NCI-H526 treated with DMSO at 0.1 percent for 48 hours (cell line): Measurements from ENCODE around the gene ZNF862.
"Not testable (repeated sequence)": the region's sequence is repeated elsewhere in the genome, so short reads cannot be mapped to it uniquely, and the experiment has no call there.

ENCODE experiments used
- DNase-seq: peaks from one replicate; lab custom pipeline; 2025; lab: John Stamatoyannopoulos, UW

The ZNF862 gene

DNA sequence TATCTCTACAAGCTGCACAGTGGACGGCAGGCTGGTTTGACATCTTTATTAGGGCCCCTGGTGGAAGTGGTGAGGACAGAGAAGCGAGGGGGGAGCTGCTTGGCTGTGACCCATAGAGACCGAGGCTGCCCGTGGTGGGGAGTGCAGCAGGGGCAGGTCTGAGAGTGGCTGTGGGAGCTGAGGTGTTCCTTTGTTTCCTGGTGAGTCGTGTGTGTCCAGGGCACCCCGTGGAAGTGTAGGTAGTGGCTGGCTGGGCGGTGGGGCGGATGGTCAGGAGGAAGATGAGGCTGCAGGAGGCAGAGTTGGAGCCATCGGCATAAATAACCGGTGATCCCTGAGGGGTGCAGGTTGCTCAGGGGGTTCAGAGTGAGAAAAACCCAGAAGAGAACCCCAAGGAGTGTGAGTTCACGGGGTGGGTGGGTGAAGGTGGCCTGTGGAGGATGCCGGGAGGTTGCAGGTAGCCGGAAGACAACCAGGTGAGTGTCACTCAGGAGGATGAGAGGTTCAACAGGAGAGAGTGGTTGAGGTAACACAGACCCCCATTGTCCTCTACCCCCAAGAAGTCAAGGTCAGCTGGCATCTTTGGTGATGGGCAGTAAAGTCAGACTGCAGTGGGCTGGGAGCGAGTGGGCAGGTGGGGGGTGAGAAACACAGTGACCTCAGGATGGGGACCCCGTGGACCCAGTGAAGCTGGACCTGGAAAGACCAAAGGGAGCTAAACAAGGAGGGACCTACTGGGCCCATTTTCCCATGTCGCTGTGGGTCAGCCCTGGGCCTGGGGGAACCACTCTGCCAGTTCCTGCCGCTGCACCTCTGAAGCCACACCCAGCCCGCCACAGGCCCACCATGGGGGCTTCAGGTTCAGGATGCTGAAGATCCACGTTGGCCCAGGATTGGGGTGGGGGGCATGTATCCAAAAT, 43.4 kb downstream of the ZNF862 start:
- DNase-seq = no peak

DNA sequence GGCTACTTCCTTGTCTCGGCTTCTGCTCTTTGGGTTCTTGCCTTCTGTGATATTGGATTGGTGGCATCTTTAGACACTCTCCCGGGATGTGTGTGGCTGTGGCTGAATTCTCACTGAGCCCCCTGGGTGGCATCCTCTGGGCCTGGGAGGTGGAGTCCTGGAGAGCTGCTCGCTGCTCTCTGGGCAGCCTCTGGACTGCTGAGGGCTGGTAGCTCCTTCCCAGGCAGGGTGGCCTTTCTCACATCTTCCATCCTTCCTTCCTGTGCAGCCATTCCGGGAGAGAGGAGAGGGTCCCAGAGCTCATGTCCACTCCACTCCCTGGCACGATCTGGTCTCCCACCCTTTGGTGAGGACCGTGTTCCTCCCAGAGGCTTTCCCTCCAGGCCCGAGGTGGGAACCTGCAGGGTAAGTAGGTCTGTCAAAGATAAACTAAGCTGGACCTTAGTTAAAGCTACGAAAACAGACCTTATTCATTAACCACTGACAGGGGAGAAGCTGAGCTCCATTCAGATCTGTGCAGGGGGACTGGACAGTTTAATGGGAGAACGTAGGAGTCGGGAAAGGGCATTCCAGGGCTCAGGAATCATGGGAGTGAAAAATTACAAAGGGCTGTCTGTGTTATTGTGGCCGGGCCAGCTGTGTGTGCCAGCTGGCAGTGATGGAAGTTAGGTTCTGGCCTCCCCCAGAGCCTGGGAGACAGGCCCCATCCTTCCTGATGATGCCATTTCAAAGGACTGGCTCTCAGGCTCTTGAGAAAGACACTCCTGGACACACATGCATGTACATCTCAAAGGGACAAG, 44.3 kb downstream of the ZNF862 start:
- no peak for DNase-seq

DNA sequence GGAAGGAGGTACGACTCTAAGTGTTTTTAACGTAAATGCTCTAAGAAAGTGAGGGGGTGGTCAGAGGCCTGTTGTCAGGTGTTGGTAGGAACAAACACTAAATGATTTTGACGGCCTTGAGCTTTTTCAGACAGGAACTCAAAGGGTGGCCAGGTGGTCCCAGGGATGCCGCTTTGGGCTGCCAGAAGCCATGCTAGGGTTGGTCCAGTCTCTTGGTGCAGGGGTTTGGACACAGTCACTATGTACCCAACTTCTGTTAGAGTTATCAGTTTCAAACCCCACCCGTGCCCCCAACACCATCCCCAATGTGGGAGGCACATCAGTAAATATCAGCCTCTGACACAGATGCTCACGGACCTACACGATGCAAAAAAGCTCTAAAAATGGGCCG, 44.9 kb downstream of the ZNF862 start:
- DNase-seq = no peak

DNA sequence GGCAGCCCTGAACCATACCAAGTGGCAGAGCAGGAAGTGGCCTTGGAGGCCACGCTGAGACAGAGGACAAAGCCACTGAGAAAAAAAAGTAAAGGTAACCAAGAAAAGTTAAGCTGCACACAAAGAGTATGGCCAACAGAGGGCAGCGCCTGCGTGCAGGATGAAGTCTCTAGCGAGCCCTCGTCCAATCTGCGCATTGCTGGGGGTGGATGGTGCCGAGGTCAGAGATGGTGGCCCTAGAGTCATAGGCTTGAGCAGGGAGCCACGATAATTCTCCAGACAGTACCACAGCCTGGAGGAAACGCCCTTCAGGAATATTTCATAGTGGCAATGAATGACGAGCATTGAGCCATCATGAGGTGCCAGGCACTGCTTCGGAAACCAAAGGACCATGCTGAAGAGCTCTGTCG, 45.3 kb downstream of the ZNF862 start:
- DNase-seq = peak; percentile 45

GRCh38 chr7:149884016-149884415, 45.8 kb downstream of the ZNF862 start:
- DNase-seq = no peak

- DNase-seq = no peak
These were observed 46.4 kb downstream of the ZNF862 start for GRCh38 chr7:149884541-149884940.

DNA sequence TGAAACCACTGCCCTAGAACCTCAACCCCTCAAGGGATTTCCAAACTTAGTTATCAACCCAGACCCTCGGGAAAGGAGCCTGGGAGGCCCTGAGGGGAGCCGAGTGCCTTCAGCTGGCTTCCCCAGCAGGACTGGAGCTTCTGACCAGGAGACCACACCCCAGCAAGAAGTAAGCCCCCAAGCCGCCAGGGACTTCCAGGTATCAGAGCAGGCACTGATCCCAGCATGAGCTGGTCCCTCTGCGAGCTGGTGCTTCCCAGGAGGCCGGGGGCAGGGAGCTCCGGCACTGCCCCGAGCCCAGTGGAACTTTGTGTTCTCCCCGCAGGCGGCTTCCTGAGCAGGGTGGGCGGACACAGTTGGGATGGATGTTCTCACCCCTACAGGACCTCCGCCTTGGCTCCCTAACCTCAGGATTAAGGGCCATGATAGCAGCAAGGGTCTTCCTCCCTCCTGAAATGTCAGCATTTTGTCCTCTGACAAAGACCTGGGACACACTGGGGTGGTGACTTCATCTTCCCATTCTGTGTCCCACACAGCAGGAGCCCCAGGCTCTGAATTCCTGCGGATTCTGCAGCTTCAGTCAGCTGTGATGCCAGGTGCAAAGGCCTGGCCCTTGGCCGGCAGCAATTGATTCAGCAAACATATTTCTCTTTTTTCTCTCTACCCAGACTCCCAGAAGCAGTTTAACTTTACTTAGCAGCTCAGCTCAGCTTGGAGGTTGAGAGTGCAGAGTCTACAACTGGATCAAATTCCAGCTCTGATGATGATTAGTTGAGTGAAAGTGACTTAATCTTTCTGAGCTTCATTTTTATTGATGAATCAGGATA, 47.2 kb downstream of the ZNF862 start:
- DNase-seq = no peak

GRCh38 chr7:149886018-149886415, 47.8 kb downstream of the ZNF862 start:
- DNase-seq = no peak

DNA sequence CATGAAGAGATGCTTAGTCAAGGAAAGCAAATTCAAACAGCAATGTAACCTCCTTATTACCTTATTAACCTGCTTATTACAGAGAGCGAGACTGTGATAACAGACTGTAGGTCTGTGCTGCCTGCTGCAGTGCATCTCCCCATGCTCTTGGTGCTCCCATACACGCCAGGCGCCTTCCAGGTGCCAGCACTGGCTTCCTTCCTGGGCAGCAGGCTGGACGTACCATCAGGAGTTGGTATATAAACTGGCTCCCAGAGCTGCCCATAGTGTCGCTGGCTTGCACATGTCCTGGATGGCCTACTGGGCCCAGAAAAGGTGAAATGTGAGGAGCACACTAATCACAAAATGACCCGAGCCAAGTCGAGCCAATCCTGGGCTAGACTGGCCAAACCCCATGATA, 49.1 kb downstream of the ZNF862 start:
- no peak for DNase-seq

DNA sequence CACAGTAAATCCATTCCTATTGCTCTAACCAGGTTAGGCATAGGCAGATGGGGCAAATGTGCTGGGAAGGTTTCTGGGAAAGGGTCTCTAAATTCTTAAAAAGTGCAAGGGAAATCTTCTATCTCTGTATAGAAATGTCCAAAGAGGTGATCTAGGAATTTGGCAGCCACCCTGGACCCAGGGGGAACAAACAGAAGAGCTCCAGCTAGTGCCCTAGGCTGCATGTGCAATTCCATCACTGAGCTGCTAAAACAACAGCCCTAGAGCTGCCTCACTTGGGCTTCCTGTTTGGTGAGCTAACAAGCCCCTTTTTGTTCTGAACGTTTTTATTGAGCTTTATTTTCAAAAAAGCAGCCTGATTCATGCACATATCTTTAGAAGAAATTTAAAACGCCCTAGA, 52.5 kb downstream of the ZNF862 start:
- DNase-seq = not testable (repeated sequence)

GRCh38 chr7:149894957-149895356, 56.8 kb downstream of the ZNF862 start:
- DNase-seq = peak; percentile 14

DNA sequence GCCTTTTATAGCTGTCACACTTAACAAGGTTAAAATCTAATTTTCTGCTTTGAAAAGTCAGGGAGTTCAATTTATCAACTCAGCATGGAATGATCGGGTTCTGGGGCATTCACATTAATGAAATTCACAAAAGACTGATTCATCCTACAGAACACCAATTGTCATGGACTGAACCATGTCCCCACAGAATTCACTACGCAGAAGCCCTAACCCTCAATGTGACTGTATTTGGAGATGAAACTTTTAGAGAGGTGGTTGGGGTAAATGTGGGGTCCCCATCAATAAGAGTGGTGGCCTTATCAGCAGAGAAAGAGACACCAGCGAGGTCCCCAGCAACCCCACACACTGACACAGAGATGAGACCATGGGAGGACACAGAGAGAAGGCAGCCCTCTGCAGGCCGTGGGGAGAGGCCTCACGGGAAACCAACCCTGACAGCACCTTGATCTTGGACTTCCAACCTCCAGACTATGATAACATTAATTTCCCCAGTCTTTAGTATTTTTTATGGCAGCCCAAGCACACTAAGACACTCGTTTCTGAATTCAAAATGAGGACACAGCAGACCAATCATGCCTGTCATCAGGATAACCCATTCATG, 69.7 kb downstream of the ZNF862 start:
- not testable (repeated sequence) for DNase-seq

GRCh38 chr7:149910219-149910618, 72.0 kb downstream of the ZNF862 start:
- not testable (repeated sequence) for DNase-seq

DNA sequence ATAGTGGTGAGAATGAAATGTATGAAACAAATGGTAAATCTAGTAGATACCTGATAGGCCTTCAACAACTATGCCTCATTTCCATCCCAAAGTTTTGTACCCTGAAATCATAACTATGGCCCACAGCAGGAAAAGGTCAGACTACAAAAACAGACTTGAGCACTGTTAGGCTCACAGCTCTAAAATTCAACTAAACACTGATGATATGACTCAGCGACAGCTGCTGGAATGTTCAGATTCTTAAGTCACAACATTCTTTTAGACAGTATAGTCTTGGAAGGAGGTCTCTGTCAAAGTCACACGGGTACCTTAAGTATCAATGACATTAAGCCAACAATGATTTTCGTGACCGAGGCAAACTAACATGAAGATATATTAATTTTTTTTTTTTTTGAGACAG, 74.0 kb downstream of the ZNF862 start:
- not testable (repeated sequence) for DNase-seq
